ENCODE data around the gene ACAT2.

ACAT2 gene

GRCh38 chr6:159754959-159755914, 6.6 kb upstream of the ACAT2 start:
- H3K27ac ChIP-seq (ENCODE audit: low read depth, low read length), result no peak overlapping the region
- no peaks in the 10 kb centered on the region for H3K9me3 ChIP-seq (ENCODE audit: control insufficient read depth, insufficient read depth, low read depth, low read length)
- H3K36me3 ChIP-seq (ENCODE audit: control insufficient read depth, insufficient read depth, low read length), result peaks cover 84% of the 10 kb centered on the region
- H3K4me3 ChIP-seq (ENCODE audit: low read depth, low read length), result no peak overlapping the region
- H3K9ac ChIP-seq (ENCODE audit: low read length), result no peak overlapping the region
- peaks cover 8% of the 10 kb centered on the region; the same call in 1 of the 2 replicates for H3K4me1 ChIP-seq (ENCODE audit: control insufficient read depth, insufficient read depth, low read length)
- H3K27me3 ChIP-seq (ENCODE audit: control insufficient read depth, insufficient read depth, low read length), result no peaks in the 10 kb centered on the region

GRCh38 chr6:159756508-159756907, 5.3 kb upstream of the ACAT2 start:
- Histone ChIP-seq H3K9ac (ENCODE audit: low read length) (no peak overlapping the region), H3K27ac (ENCODE audit: low read depth, low read length) (no peak overlapping the region), H3K4me1 (ENCODE audit: control insufficient read depth, insufficient read depth, low read length) (peaks cover 17% of the 10 kb centered on the region), H3K4me3 (ENCODE audit: low read depth, low read length) (no peak overlapping the region), H3K9me3 (ENCODE audit: control insufficient read depth, insufficient read depth, low read depth, low read length) (no peaks in the 10 kb centered on the region), H3K27me3 (ENCODE audit: control insufficient read depth, insufficient read depth, low read length) (no peaks in the 10 kb centered on the region), H3K36me3 (ENCODE audit: control insufficient read depth, insufficient read depth, low read length) (peaks cover 71% of the 10 kb centered on the region)

- Histone ChIP-seq H3K36me3 (ENCODE audit: control insufficient read depth, insufficient read depth, low read length) (peaks cover 59% of the 10 kb centered on the region), H3K4me1 (ENCODE audit: control insufficient read depth, insufficient read depth, low read length) (peaks cover 22% of the 10 kb centered on the region), H3K27me3 (ENCODE audit: control insufficient read depth, insufficient read depth, low read length) (no peaks in the 10 kb centered on the region), H3K4me3 (ENCODE audit: low read depth, low read length) (no peak overlapping the region), H3K9ac (ENCODE audit: low read length) (no peak overlapping the region), H3K9me3 (ENCODE audit: control insufficient read depth, insufficient read depth, low read depth, low read length) (no peaks in the 10 kb centered on the region), H3K27ac (ENCODE audit: low read depth, low read length) (no peak overlapping the region; the same call in 1 of the 2 replicates)
These were observed 3.5 kb upstream of the ACAT2 start for GRCh38 chr6:159758031-159759001.

GRCh38 chr6:159759645-159760044, 2.2 kb upstream of the ACAT2 start:
- no peaks in the 10 kb centered on the region for H3K27me3 ChIP-seq (ENCODE audit: control insufficient read depth, insufficient read depth, low read length)
- H3K4me1 ChIP-seq (ENCODE audit: control insufficient read depth, insufficient read depth, low read length), result peaks cover 22% of the 10 kb centered on the region
- H3K36me3 ChIP-seq (ENCODE audit: control insufficient read depth, insufficient read depth, low read length), result peaks cover 55% of the 10 kb centered on the region
- peak overlapping the region; percentile 6; the same call in 1 of the 2 replicates for H3K4me3 ChIP-seq (ENCODE audit: low read depth, low read length)
- no peaks in the 10 kb centered on the region for H3K9me3 ChIP-seq (ENCODE audit: control insufficient read depth, insufficient read depth, low read depth, low read length)
- H3K27ac ChIP-seq (ENCODE audit: low read depth, low read length), result peak overlapping the region; percentile 46
- no peak overlapping the region for H3K9ac ChIP-seq (ENCODE audit: low read length)

- H3K9me3 ChIP-seq (ENCODE audit: control insufficient read depth, insufficient read depth, low read depth, low read length), result no peaks in the 10 kb centered on the region
- peak overlapping the region; percentile 98 for H3K27ac ChIP-seq (ENCODE audit: low read depth, low read length)
- peaks cover 55% of the 10 kb centered on the region for H3K36me3 ChIP-seq (ENCODE audit: control insufficient read depth, insufficient read depth, low read length)
- no peaks in the 10 kb centered on the region for H3K27me3 ChIP-seq (ENCODE audit: control insufficient read depth, insufficient read depth, low read length)
- H3K4me3 ChIP-seq (ENCODE audit: low read depth, low read length), result peak overlapping the region; percentile 82
- H3K9ac ChIP-seq (ENCODE audit: low read length), result peak overlapping the region; percentile 91
- peaks cover 22% of the 10 kb centered on the region for H3K4me1 ChIP-seq (ENCODE audit: control insufficient read depth, insufficient read depth, low read length)
These were observed 1.2 kb upstream of the ACAT2 start for GRCh38 chr6:159760602-159761057.

- H3K27me3 ChIP-seq (ENCODE audit: control insufficient read depth, insufficient read depth, low read length), result no peaks in the 10 kb centered on the region
- peak overlapping the region; percentile 82 for H3K4me3 ChIP-seq (ENCODE audit: low read depth, low read length)
- H3K4me1 ChIP-seq (ENCODE audit: control insufficient read depth, insufficient read depth, low read length), result peaks cover 22% of the 10 kb centered on the region
- no peaks in the 10 kb centered on the region for H3K9me3 ChIP-seq (ENCODE audit: control insufficient read depth, insufficient read depth, low read depth, low read length)
- H3K9ac ChIP-seq (ENCODE audit: low read length), result peak overlapping the region; percentile 91
- H3K27ac ChIP-seq (ENCODE audit: low read depth, low read length), result peak overlapping the region; percentile 98
- H3K36me3 ChIP-seq (ENCODE audit: control insufficient read depth, insufficient read depth, low read length), result peaks cover 55% of the 10 kb centered on the region
These were observed 544 bp upstream of the ACAT2 start for GRCh38 chr6:159761129-159761872.

GRCh38 chr6:159762681-159763293, 942 bp downstream of the ACAT2 start:
- Histone ChIP-seq H3K9me3 (ENCODE audit: control insufficient read depth, insufficient read depth, low read depth, low read length) (no peaks in the 10 kb centered on the region), H3K36me3 (ENCODE audit: control insufficient read depth, insufficient read depth, low read length) (peaks cover 57% of the 10 kb centered on the region), H3K27me3 (ENCODE audit: control insufficient read depth, insufficient read depth, low read length) (no peaks in the 10 kb centered on the region), H3K4me1 (ENCODE audit: control insufficient read depth, insufficient read depth, low read length) (peaks cover 22% of the 10 kb centered on the region), H3K27ac (ENCODE audit: low read depth, low read length) (peak overlapping the region; percentile 98; the same call in 1 of the 2 replicates), H3K4me3 (ENCODE audit: low read depth, low read length) (peak overlapping the region; percentile 82), H3K9ac (ENCODE audit: low read length) (peak overlapping the region; percentile 89)

- peaks cover 5% of the 10 kb centered on the region; the same call in 1 of the 2 replicates for H3K4me1 ChIP-seq (ENCODE audit: control insufficient read depth, insufficient read depth, low read length)
- no peak overlapping the region for H3K9ac ChIP-seq (ENCODE audit: low read length)
- H3K27ac ChIP-seq (ENCODE audit: low read depth, low read length), result no peak overlapping the region
- H3K4me3 ChIP-seq (ENCODE audit: low read depth, low read length), result no peak overlapping the region
- H3K9me3 ChIP-seq (ENCODE audit: control insufficient read depth, insufficient read depth, low read depth, low read length), result no peaks in the 10 kb centered on the region
- H3K36me3 ChIP-seq (ENCODE audit: control insufficient read depth, insufficient read depth, low read length), result peaks cover 87% of the 10 kb centered on the region
- no peaks in the 10 kb centered on the region for H3K27me3 ChIP-seq (ENCODE audit: control insufficient read depth, insufficient read depth, low read length)
These were observed 5.1 kb downstream of the ACAT2 start for GRCh38 chr6:159766906-159767305.

- no peaks in the 10 kb centered on the region for H3K9me3 ChIP-seq (ENCODE audit: control insufficient read depth, insufficient read depth, low read depth, low read length)
- no peaks in the 10 kb centered on the region for H3K4me1 ChIP-seq (ENCODE audit: control insufficient read depth, insufficient read depth, low read length)
- H3K27me3 ChIP-seq (ENCODE audit: control insufficient read depth, insufficient read depth, low read length), result no peaks in the 10 kb centered on the region
- no peak overlapping the region for H3K9ac ChIP-seq (ENCODE audit: low read length)
- H3K27ac ChIP-seq (ENCODE audit: low read depth, low read length), result no peak overlapping the region
- no peak overlapping the region for H3K4me3 ChIP-seq (ENCODE audit: low read depth, low read length)
- H3K36me3 ChIP-seq (ENCODE audit: control insufficient read depth, insufficient read depth, low read length), result peaks cover 98% of the 10 kb centered on the region
These were observed 7.6 kb downstream of the ACAT2 start for GRCh38 chr6:159769470-159769869.

- peaks cover 99% of the 10 kb centered on the region for H3K36me3 ChIP-seq (ENCODE audit: control insufficient read depth, insufficient read depth, low read length)
- H3K4me1 ChIP-seq (ENCODE audit: control insufficient read depth, insufficient read depth, low read length), result no peaks in the 10 kb centered on the region
- H3K9ac ChIP-seq (ENCODE audit: low read length), result no peak overlapping the region
- no peak overlapping the region for H3K27ac ChIP-seq (ENCODE audit: low read depth, low read length)
- H3K4me3 ChIP-seq (ENCODE audit: low read depth, low read length), result no peak overlapping the region
- H3K27me3 ChIP-seq (ENCODE audit: control insufficient read depth, insufficient read depth, low read length), result no peaks in the 10 kb centered on the region
- no peaks in the 10 kb centered on the region for H3K9me3 ChIP-seq (ENCODE audit: control insufficient read depth, insufficient read depth, low read depth, low read length)
These were observed 10.4 kb downstream of the ACAT2 start for GRCh38 chr6:159772196-159772595.

Measured in HUES6 (cell line).